ENCODE data around the gene KIAA0040. TPM values are rescaled to one million over a fixed set of nuclear protein-coding genes. Genes with fewer than 3 reads are reported as not detected.
"Not testable (repeated sequence)": the region's sequence is repeated elsewhere in the genome, so short reads cannot be mapped to it uniquely, and the experiment has no call there.

The KIAA0040 gene
- total and polyA plus RNA-seq, 8 donors, result 17.6 to 42.9 (median 21.9) TPM

DNA sequence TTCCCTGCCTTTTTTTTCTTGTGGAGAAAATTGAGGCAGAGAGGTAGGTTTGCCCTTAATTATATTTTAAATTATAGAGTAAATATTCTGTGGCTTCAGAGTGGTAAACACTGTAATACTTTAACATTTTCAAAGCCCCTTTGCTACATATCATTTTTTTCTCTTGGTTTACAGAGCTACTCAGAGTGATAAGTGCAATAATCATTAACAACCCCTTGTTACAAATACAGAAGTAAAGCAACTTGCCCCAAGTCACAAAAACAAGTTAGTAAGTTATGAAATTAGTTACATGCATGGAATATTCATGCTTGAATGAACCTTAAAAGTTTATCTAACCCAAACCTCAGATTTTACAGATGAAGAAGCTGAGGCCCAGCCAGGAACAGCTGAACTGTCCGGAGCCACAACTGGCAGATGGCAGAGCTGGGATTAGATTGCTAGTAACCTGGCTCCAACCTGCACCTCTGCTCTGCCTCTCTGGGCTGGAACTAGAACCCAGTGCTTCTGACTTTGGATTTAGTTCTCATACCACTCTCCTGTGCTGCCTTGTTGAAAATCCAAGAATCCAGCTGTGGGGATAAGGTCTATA, 76.3 kb downstream of the KIAA0040 start:
- TF ChIP-seq, protein P1, sequence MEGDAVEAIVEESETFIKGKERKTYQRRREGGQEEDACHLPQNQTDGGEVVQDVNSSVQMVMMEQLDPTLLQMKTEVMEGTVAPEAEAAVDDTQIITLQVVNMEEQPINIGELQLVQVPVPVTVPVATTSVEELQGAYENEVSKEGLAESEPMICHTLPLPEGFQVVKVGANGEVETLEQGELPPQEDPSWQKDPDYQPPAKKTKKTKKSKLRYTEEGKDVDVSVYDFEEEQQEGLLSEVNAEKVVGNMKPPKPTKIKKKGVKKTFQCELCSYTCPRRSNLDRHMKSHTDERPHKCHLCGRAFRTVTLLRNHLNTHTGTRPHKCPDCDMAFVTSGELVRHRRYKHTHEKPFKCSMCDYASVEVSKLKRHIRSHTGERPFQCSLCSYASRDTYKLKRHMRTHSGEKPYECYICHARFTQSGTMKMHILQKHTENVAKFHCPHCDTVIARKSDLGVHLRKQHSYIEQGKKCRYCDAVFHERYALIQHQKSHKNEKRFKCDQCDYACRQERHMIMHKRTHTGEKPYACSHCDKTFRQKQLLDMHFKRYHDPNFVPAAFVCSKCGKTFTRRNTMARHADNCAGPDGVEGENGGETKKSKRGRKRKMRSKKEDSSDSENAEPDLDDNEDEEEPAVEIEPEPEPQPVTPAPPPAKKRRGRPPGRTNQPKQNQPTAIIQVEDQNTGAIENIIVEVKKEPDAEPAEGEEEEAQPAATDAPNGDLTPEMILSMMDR (IDR thresholded peaks at IDR 0.05), result no peak
- Histone ChIP-seq H3K9me3 (peaks cover 0 to 18% of the 10 kb centered on the region in 2 donors), H3K27me3 (no peaks in the 10 kb centered on the region), H3K4me1 (no peaks in the 10 kb centered on the region), H3K36me3 (no peaks in the 10 kb centered on the region), H3K4me3 (no peak overlapping the region), H3K27ac (no peak overlapping the region)
- intact Hi-C loops (cut with DNase I), result no loop called here
- ATAC-seq (no peak), DNase-seq (no peak)

DNA sequence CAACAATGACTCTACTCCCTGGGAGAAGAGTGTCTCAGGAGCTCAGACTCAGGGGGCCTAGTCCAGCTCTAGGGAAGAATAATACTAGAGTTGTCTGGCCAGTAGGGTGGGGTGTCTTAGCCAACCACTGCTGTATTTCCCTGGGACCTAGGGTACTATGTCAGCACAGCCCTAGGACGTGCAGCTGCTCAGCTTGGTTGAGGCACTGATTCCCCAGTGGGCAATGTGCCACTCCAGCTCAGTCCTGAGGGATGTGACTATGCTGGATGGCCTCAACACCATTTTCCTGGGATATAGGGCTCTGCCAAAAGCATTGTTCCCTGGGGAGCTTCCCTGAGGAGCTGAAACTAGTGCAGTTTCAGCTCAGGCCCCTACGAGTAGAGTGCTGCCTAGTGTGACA, 77.6 kb downstream of the KIAA0040 start:
- Histone ChIP-seq H3K36me3 (no peaks in the 10 kb centered on the region), H3K4me3 (no peak overlapping the region), H3K27me3 (no peaks in the 10 kb centered on the region), H3K27ac (no peak overlapping the region), H3K9me3 (peaks cover 0 to 19% of the 10 kb centered on the region in 2 donors), H3K4me1 (no peaks in the 10 kb centered on the region)
- ATAC-seq (no peak), DNase-seq (no peak)
- intact Hi-C loops (cut with DNase I), result no loop called here
- TF ChIP-seq, protein P1 (IDR thresholded peaks at IDR 0.05), result no peak

DNA sequence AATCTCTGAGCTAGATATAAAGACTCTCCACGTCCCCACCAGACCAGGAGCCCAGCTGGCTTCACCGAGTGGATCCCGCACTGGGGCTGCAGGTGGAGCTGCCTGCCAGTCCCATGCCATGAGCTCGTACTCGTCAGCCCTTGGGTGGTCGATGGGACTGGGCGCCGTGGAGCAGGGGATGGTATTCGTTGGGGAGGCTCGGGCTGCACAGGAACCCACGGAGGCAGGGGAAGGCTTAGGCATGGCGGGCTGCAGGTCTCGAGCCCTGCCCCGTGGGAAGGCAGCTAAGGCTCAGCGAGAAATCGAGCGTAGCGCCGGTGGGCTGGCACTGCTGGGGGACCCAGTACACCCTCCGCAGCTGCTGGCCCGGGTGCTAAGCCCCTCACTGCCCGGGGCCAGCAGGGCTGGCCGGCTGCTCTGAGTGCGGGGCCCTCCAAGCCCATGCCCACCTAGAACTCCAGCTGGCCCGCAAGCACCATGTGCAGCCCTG, 84.2 kb downstream of the KIAA0040 start:
- intact Hi-C loops (cut with DNase I); H3K4me1 ChIP-seq; H3K4me3 ChIP-seq; H3K27ac ChIP-seq; H3K36me3 ChIP-seq; H3K27me3 ChIP-seq; ATAC-seq; DNase-seq: not testable (repeated sequence)
- H3K9me3 ChIP-seq, result peaks cover 0 to 10% of the 10 kb centered on the region in 2 donors

Other genes with a start within 250 kb of the KIAA0040 start
- gene CACYBP, start 192.8 kb downstream of the KIAA0040 start, total RNA-seq, result 100 to 1,000 TPM in 1 of 2 donors, 10 to 100 TPM in 1; 69.4 to 122 TPM
- gene CACYBP, start 192.8 kb downstream of the KIAA0040 start, polyA plus RNA-seq (ENCODE audit: insufficient read length in 6 of 6), result 100 to 1,000 TPM; 107 to 136 (median 127) TPM
- 10 to 100 TPM; 30.3 to 33.3 TPM for gene MRPS14, start 169.4 kb downstream of the KIAA0040 start, total RNA-seq
- 10 to 100 TPM; 43.8 to 46.6 (median 45.0) TPM for gene MRPS14, start 169.4 kb downstream of the KIAA0040 start, polyA plus RNA-seq (ENCODE audit: insufficient read length in 6 of 6)
- under 1 TPM in 1 of 2 donors, not detected in 1; 0.38 TPM for gene TNN, start 124.9 kb downstream of the KIAA0040 start, total RNA-seq
- gene TNN, start 124.9 kb downstream of the KIAA0040 start, polyA plus RNA-seq (ENCODE audit: insufficient read length in 6 of 6), result 1 to 10 TPM; 1.6 to 2.5 (median 2.0) TPM

Data from left lung (tissue), 10 donors.